Skeletal muscle cell (primary cell): Measurements from ENCODE around the gene CGNL1.

Experiments
- DNase-seq: peaks from one replicate; pipeline ENCODE4 v3.0.0-alpha.2; 2010; ENCODE audit warnings: low read depth
- H3K4me3 ChIP-seq: 2 replicates; pipeline ENCODE4 v1.5.1; 2011; ENCODE audit warnings: low read depth, mild to moderate bottlenecking, control low read depth, low read length, moderate library complexity

The CGNL1 gene

GRCh38 chr15:57415602-57416001 is 39.3 kb downstream of the CGNL1 start:
- no peak overlapping the region for H3K4me3 ChIP-seq
- DNase-seq = no peak

- H3K4me3 ChIP-seq = no peak overlapping the region
- DNase-seq = no peak
Observed at GRCh38 chr15:57418635-57419034, 42.3 kb downstream of the CGNL1 start.

- H3K4me3 ChIP-seq = no peak overlapping the region
- no peak for DNase-seq
Observed at GRCh38 chr15:57419335-57419734, 43.0 kb downstream of the CGNL1 start.

GRCh38 chr15:57421110-57421509 is 44.8 kb downstream of the CGNL1 start:
- no peak overlapping the region for H3K4me3 ChIP-seq
- no peak for DNase-seq

- no peak for DNase-seq
- H3K4me3 ChIP-seq = no peak overlapping the region
Observed at GRCh38 chr15:57421551-57421950, 45.2 kb downstream of the CGNL1 start.

- H3K4me3 ChIP-seq = no peak overlapping the region
- no peak for DNase-seq
Observed at GRCh38 chr15:57422113-57422754, 45.9 kb downstream of the CGNL1 start.

GRCh38 chr15:57423599-57424140 is 47.4 kb downstream of the CGNL1 start:
- H3K4me3 ChIP-seq = no peak overlapping the region
- DNase-seq = no peak

GRCh38 chr15:57424628-57425405 is 48.5 kb downstream of the CGNL1 start:
- DNase-seq = no peak
- H3K4me3 ChIP-seq = no peak overlapping the region

- no peak overlapping the region for H3K4me3 ChIP-seq
- DNase-seq = no peak
Observed at GRCh38 chr15:57425842-57426241, 49.5 kb downstream of the CGNL1 start.

GRCh38 chr15:57427367-57427821 is 51.1 kb downstream of the CGNL1 start:
- DNase-seq = no peak
- H3K4me3 ChIP-seq = no peak overlapping the region

- no peak for DNase-seq
- H3K4me3 ChIP-seq = no peak overlapping the region
Observed at GRCh38 chr15:57432141-57432741, 55.9 kb downstream of the CGNL1 start.

- DNase-seq = no peak
- H3K4me3 ChIP-seq = no peak overlapping the region
Observed at GRCh38 chr15:57436166-57436565, 59.9 kb downstream of the CGNL1 start.

- no peak for DNase-seq
- no peak overlapping the region for H3K4me3 ChIP-seq
Observed at GRCh38 chr15:57436961-57437360, 60.7 kb downstream of the CGNL1 start.

GRCh38 chr15:57437564-57437963 is 61.3 kb downstream of the CGNL1 start:
- no peak overlapping the region for H3K4me3 ChIP-seq
- DNase-seq = no peak

GRCh38 chr15:57438166-57438565 is 61.9 kb downstream of the CGNL1 start:
- no peak for DNase-seq
- H3K4me3 ChIP-seq = no peak overlapping the region

GRCh38 chr15:57439128-57440027 is 63.1 kb downstream of the CGNL1 start:
- H3K4me3 ChIP-seq = no peak overlapping the region
- no peak for DNase-seq

GRCh38 chr15:57440167-57440566 is 63.9 kb downstream of the CGNL1 start:
- H3K4me3 ChIP-seq = no peak overlapping the region

GRCh38 chr15:57440799-57441198 is 64.5 kb downstream of the CGNL1 start:
- no peak overlapping the region for H3K4me3 ChIP-seq
- peak; percentile 36 for DNase-seq

More at GRCh38 chr15:57440167-57440566, 63.9 kb downstream of the CGNL1 start:
- DNase-seq = no peak

GRCh38 chr15:57442335-57442734 is 66.0 kb downstream of the CGNL1 start:
- no peak for DNase-seq
- H3K4me3 ChIP-seq = no peak overlapping the region
